ENCODE measurements around the gene TBC1D20. TPM values are rescaled to one million over a fixed set of nuclear protein-coding genes. Genes with fewer than 3 reads are reported as not detected.

The TBC1D20 gene
- total RNA-seq, 2 experiments from 2014 or later = 36.8 to 38.0 TPM

- Mint-ChIP-seq H3K36me3 (peaks cover 12% of the 10 kb centered on the region), H3K27me3 (no peaks in the 10 kb centered on the region), H3K4me3 (no peak overlapping the region), H3K4me1 (peaks cover 28% of the 10 kb centered on the region), H3K9me3 (peaks cover 5% of the 10 kb centered on the region), H3K27ac (no peak overlapping the region)
- ATAC-seq (ENCODE audit: low read depth) = no peak
- POLR2A ChIA-PET = interaction anchor here (1.2 kb wide), 1 partner anchor 24 kb away, joined by 3 read pairs; the partner anchor contains the start of gene TRIB3
- DNase-seq = no peak
Measured at GRCh38 chr20:404088-404487, 58.2 kb downstream of the TBC1D20 start.

DNA sequence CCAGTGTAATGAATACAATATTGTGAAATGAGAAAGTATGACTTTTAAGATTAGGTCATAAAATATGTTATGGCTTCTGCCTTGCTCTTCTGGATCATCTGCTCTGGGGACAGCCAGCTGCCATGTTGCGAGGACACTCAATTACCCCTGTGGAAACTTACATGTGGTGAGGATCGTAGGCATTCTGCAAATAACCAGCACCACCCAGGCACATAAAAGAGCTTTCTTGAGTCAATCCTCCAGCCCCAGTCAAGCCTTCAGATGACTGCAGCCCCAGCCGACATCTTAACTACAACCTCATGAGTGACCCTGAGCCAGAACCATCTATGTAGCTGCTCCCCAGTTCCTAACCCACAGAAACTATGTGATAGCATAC is 58.8 kb downstream of the TBC1D20 start:
- peaks cover 28% of the 10 kb centered on the region for H3K4me1 Mint-ChIP-seq
- peaks cover 11% of the 10 kb centered on the region for H3K36me3 Mint-ChIP-seq
- DNase-seq = no peak
- H3K27ac Mint-ChIP-seq = peak overlapping the region; percentile 20
- H3K4me3 Mint-ChIP-seq = no peak overlapping the region
- POLR2A ChIA-PET = interaction anchor here (0.5 to 1.2 kb wide), 2 partner anchors 23 to 44 kb away, joined by 3 read pairs; partner anchors contain the start of gene TRIB3
- H3K27me3 Mint-ChIP-seq = no peaks in the 10 kb centered on the region
- no peak for ATAC-seq (ENCODE audit: low read depth)
- H3K9me3 Mint-ChIP-seq = peaks cover 5% of the 10 kb centered on the region

GRCh38 chr20:402898-403581 is 59.3 kb downstream of the TBC1D20 start:
- H3K9me3 Mint-ChIP-seq = peaks cover 5% of the 10 kb centered on the region
- no peak overlapping the region for H3K4me3 Mint-ChIP-seq
- DNase-seq (no peak), ATAC-seq (ENCODE audit: low read depth) (no peak)
- peaks cover 13% of the 10 kb centered on the region for H3K36me3 Mint-ChIP-seq
- H3K27ac Mint-ChIP-seq = peak overlapping the region; percentile 54
- peaks cover 28% of the 10 kb centered on the region for H3K4me1 Mint-ChIP-seq
- POLR2A ChIA-PET = interaction anchor here (0.5 to 1.0 kb wide), 2 partner anchors 38 to 43 kb away, joined by 3 read pairs; no protein-coding TSS in a partner anchor
- no peaks in the 10 kb centered on the region for H3K27me3 Mint-ChIP-seq

- Mint-ChIP-seq H3K27ac (no peak overlapping the region), H3K9me3 (peaks cover 5% of the 10 kb centered on the region), H3K36me3 (peaks cover 15% of the 10 kb centered on the region), H3K4me1 (peaks cover 28% of the 10 kb centered on the region), H3K4me3 (no peak overlapping the region), H3K27me3 (no peaks in the 10 kb centered on the region)
- DNase-seq = no peak
- ATAC-seq (ENCODE audit: low read depth) = peak; percentile 37
- POLR2A ChIA-PET = interaction anchor here (1.0 kb wide), 1 partner anchor 37 kb away, joined by 3 read pairs; no protein-coding TSS in a partner anchor
Measured at GRCh38 chr20:402496-402885, 59.8 kb downstream of the TBC1D20 start.

DNA sequence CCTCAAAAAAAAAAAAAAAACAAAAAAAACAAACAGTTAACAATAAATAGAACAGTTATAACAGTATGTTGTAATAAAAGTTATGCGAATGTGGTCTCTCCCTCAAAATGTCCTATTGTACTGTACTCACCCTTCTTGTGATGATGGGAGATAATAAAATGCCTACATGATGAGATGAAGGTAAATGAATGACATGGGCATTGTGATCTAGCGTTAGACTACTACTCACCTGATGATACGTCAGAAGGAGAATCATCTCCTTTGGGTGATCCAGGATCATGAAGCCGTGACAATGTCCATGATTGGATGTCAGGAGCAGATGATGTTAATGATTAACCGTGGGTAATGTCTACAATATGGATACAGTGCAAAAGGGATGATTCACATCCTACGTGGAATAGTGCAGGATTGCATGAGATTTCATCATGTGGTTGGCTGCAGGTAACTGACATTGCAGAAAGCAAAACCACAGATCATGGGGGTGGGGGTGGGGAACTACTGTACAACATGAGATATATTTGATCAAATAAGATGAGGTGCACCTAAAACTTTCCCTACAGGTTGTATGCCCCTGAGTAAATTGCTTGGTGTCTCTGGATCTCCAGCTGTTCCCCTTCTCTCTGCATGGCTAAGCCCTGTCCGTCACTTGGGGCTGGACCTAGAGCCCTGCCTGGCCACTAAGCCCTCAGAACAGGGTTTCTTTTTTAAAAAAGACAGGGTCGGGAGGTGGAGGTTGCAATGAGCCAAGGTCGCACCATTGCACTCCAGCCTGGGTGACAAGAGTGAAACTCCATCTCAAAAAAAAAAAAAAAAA is 60.4 kb downstream of the TBC1D20 start:
- no peak for DNase-seq
- Mint-ChIP-seq H3K4me1 (peaks cover 22% of the 10 kb centered on the region), H3K36me3 (peaks cover 16% of the 10 kb centered on the region), H3K9me3 (peaks cover 5% of the 10 kb centered on the region), H3K27ac (peak overlapping the region; percentile 69), H3K4me3 (peak overlapping the region; percentile 4), H3K27me3 (no peaks in the 10 kb centered on the region)
- ATAC-seq (ENCODE audit: low read depth) = no peak
- POLR2A ChIA-PET = interaction anchor here (0.6 to 2.3 kb wide), 5 partner anchors 21 to 47 kb away, joined by 3 to 18 read pairs (median 3); partner anchors contain the start of gene TRIB3

GRCh38 chr20:400454-401275 is 61.7 kb downstream of the TBC1D20 start:
- H3K36me3 Mint-ChIP-seq = peaks cover 16% of the 10 kb centered on the region
- H3K4me3 Mint-ChIP-seq = no peak overlapping the region
- DNase-seq = no peak
- POLR2A ChIA-PET = interaction anchor here (0.6 to 2.3 kb wide), 6 partner anchors 11 to 48 kb away, joined by 3 to 18 read pairs (median 4); partner anchors contain the start of gene TRIB3
- peak overlapping the region; percentile 5 for H3K27ac Mint-ChIP-seq
- H3K27me3 Mint-ChIP-seq = no peaks in the 10 kb centered on the region
- peaks cover 5% of the 10 kb centered on the region for H3K9me3 Mint-ChIP-seq
- H3K4me1 Mint-ChIP-seq = peaks cover 20% of the 10 kb centered on the region
- no peak for ATAC-seq (ENCODE audit: low read depth)

- Mint-ChIP-seq H3K4me1 (peaks cover 20% of the 10 kb centered on the region), H3K4me3 (no peak overlapping the region), H3K27me3 (no peaks in the 10 kb centered on the region), H3K36me3 (peaks cover 19% of the 10 kb centered on the region), H3K9me3 (peaks cover 5% of the 10 kb centered on the region), H3K27ac (peak overlapping the region; percentile 6)
- POLR2A ChIA-PET = interaction anchor here (1.0 to 2.3 kb wide), 3 partner anchors 10 to 19 kb away, joined by 3 to 18 read pairs (median 6); partner anchors contain the start of gene TRIB3
- DNase-seq (no peak), ATAC-seq (ENCODE audit: low read depth) (no peak)
Measured at GRCh38 chr20:400128-400453, 62.2 kb downstream of the TBC1D20 start.

- Mint-ChIP-seq H3K36me3 (peaks cover 19% of the 10 kb centered on the region), H3K9me3 (peaks cover 5% of the 10 kb centered on the region), H3K27me3 (no peaks in the 10 kb centered on the region), H3K4me3 (no peak overlapping the region), H3K4me1 (peaks cover 20% of the 10 kb centered on the region), H3K27ac (no peak overlapping the region)
- ATAC-seq (ENCODE audit: low read depth) (no peak), DNase-seq (no peak)
- POLR2A ChIA-PET = interaction anchor here (0.8 to 2.0 kb wide), 2 partner anchors 8 to 13 kb away, joined by 3 to 6 read pairs; no protein-coding TSS in a partner anchor
Measured at GRCh38 chr20:399182-399707, 63.1 kb downstream of the TBC1D20 start.

- H3K9me3 Mint-ChIP-seq = no peaks in the 10 kb centered on the region
- POLR2A ChIA-PET = no interaction called here
- no peak for DNase-seq
- H3K4me3 Mint-ChIP-seq = no peak overlapping the region
- peaks cover 22% of the 10 kb centered on the region for H3K36me3 Mint-ChIP-seq
- ATAC-seq (ENCODE audit: low read depth) = no peak
- H3K27ac Mint-ChIP-seq = no peak overlapping the region
- peaks cover 16% of the 10 kb centered on the region for H3K4me1 Mint-ChIP-seq
- H3K27me3 Mint-ChIP-seq = no peaks in the 10 kb centered on the region
Measured at GRCh38 chr20:397432-398237, 64.7 kb downstream of the TBC1D20 start.

DNA sequence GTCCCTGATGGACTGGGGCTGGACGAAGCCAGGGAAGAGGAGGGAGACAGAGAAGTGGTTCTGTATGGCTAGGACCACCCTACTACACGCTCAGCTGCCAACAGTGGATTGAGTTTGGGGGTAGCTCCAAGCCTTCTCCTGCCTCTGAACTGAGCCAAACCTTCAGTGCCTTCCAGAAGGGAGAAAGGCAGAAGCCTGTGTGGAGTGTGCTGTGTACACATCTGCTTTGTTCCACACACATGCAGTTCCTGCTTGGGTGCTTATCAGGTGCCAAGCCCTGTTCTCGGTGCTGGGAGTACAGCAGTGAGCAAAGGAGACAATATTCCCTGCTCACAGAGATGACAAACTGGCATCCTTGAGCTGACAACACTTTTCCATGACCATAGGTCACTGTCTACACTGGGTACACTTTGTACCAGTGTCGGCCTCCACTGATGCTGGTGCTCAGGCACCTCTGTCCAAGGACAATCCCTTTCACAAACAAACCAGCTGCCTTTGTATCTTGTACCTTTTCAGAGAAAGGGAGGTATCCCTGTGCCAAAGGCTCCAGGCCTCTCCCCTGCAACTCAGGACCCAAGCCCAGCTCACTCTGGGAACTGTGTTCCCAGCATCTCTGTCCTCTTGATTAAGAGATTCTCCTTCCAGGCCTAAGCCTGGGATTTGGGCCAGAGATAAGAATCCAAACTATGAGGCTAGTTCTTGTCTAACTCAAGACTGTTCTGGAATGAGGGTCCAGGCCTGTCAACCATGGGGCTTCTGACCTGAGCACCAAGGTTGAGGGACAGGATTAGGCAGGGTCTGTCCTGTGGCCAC is 65.5 kb downstream of the TBC1D20 start:
- H3K27me3 Mint-ChIP-seq = no peaks in the 10 kb centered on the region
- peaks cover 21% of the 10 kb centered on the region for H3K36me3 Mint-ChIP-seq
- H3K4me1 Mint-ChIP-seq = peaks cover 12% of the 10 kb centered on the region
- H3K27ac Mint-ChIP-seq = no peak overlapping the region
- ATAC-seq (ENCODE audit: low read depth) = no peak
- no peak for DNase-seq
- H3K9me3 Mint-ChIP-seq = no peaks in the 10 kb centered on the region
- no peak overlapping the region for H3K4me3 Mint-ChIP-seq
- POLR2A ChIA-PET = no interaction called here

DNA sequence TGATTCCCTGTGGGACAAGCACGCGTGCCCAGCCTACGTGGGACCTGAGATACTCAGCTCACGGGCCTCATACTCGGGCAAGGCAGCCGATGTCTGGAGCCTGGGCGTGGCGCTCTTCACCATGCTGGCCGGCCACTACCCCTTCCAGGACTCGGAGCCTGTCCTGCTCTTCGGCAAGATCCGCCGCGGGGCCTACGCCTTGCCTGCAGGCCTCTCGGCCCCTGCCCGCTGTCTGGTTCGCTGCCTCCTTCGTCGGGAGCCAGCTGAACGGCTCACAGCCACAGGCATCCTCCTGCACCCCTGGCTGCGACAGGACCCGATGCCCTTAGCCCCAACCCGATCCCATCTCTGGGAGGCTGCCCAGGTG is 66.1 kb downstream of the TBC1D20 start:
- H3K9me3 Mint-ChIP-seq = no peaks in the 10 kb centered on the region
- H3K36me3 Mint-ChIP-seq = peaks cover 24% of the 10 kb centered on the region
- H3K4me3 Mint-ChIP-seq = no peak overlapping the region
- no peak overlapping the region for H3K27ac Mint-ChIP-seq
- POLR2A ChIA-PET = no interaction called here
- H3K4me1 Mint-ChIP-seq = peaks cover 10% of the 10 kb centered on the region
- no peak for ATAC-seq (ENCODE audit: low read depth)
- no peak for DNase-seq
- no peaks in the 10 kb centered on the region for H3K27me3 Mint-ChIP-seq

All from activated naive CD8-positive, alpha-beta T cell treated with anti-CD3 and anti-CD28 coated beads, Interleukin-2, amount 10 ng/mL, durations not matched to agents 7 days and 5 days (primary cell).